ENCODE measurements around the gene PTPRK. TPM values are rescaled to one million over a fixed set of nuclear protein-coding genes. Genes with fewer than 3 reads are reported as not detected.

PTPRK gene
- total RNA-seq, 1 experiment from 2014 or later = 69.4 TPM

GRCh38 chr6:128204616-128205015 is 315.8 kb downstream of the PTPRK start:
- DNase-seq (ENCODE audit: low read depth) = peak; percentile 71

GRCh38 chr6:128202169-128202765 is 318.1 kb downstream of the PTPRK start:
- no peak for DNase-seq (ENCODE audit: low read depth)

- no peak for DNase-seq (ENCODE audit: low read depth)
These were observed 319.6 kb downstream of the PTPRK start for GRCh38 chr6:128200789-128201188.

GRCh38 chr6:128199461-128199860 is 320.9 kb downstream of the PTPRK start:
- DNase-seq (ENCODE audit: low read depth) = no peak

GRCh38 chr6:128192972-128193371 is 327.4 kb downstream of the PTPRK start:
- no peak for DNase-seq (ENCODE audit: low read depth)

- DNase-seq (ENCODE audit: low read depth) = no peak
These were observed 331.7 kb downstream of the PTPRK start for GRCh38 chr6:128188678-128189077.

GRCh38 chr6:128186729-128187128 is 333.7 kb downstream of the PTPRK start:
- no peak for DNase-seq (ENCODE audit: low read depth)

- no peak for DNase-seq (ENCODE audit: low read depth)
These were observed 340.4 kb downstream of the PTPRK start for GRCh38 chr6:128179876-128180438.

- no peak for DNase-seq (ENCODE audit: low read depth)
These were observed 345.7 kb downstream of the PTPRK start for GRCh38 chr6:128174724-128175123.

- DNase-seq (ENCODE audit: low read depth) = no peak
These were observed 347.4 kb downstream of the PTPRK start for GRCh38 chr6:128172752-128173682.

GRCh38 chr6:128172081-128172480 is 348.3 kb downstream of the PTPRK start:
- no peak for DNase-seq (ENCODE audit: low read depth)

- DNase-seq (ENCODE audit: low read depth) = no peak
These were observed 349.2 kb downstream of the PTPRK start for GRCh38 chr6:128171182-128171581.

- DNase-seq (ENCODE audit: low read depth) = peak; percentile 39
These were observed 352.2 kb downstream of the PTPRK start for GRCh38 chr6:128168244-128168643.

GRCh38 chr6:128167552-128167951 is 352.8 kb downstream of the PTPRK start:
- no peak for DNase-seq (ENCODE audit: low read depth)

GRCh38 chr6:128164254-128164653 is 356.1 kb downstream of the PTPRK start:
- DNase-seq (ENCODE audit: low read depth) = no peak

- DNase-seq (ENCODE audit: low read depth) = no peak
These were observed 358.0 kb downstream of the PTPRK start for GRCh38 chr6:128162423-128162822.

- no peak for DNase-seq (ENCODE audit: low read depth)
These were observed 358.6 kb downstream of the PTPRK start for GRCh38 chr6:128161839-128162238.

GRCh38 chr6:128161263-128161662 is 359.1 kb downstream of the PTPRK start:
- no peak for DNase-seq (ENCODE audit: low read depth)

GRCh38 chr6:128158496-128158895 is 361.9 kb downstream of the PTPRK start:
- DNase-seq (ENCODE audit: low read depth) = peak; percentile 24

- DNase-seq (ENCODE audit: low read depth) = no peak
These were observed 363.9 kb downstream of the PTPRK start for GRCh38 chr6:128156321-128157111.

- no peak for DNase-seq (ENCODE audit: low read depth)
These were observed 364.6 kb downstream of the PTPRK start for GRCh38 chr6:128155826-128156225.

GRCh38 chr6:128152551-128152950 is 367.8 kb downstream of the PTPRK start:
- no peak for DNase-seq (ENCODE audit: low read depth)
